GM10266 (cell line): Measurements from ENCODE around the gene RBMS3.

Experiments used
- DNase-seq: peaks from one replicate; pipeline ENCODE4 v3.0.0; 2012; ENCODE audit errors: extremely low spot score
- TF ChIP-seq, protein P1 (sequence below): IDR thresholded peaks from 2 replicates; pipeline ENCODE4 v1.5.1; 2012; ENCODE audit warnings: mild to moderate bottlenecking, low read depth; ENCODE audit not compliant: control insufficient read depth, insufficient read depth; ENCODE audit errors: missing control alignments

The RBMS3 gene

DNA sequence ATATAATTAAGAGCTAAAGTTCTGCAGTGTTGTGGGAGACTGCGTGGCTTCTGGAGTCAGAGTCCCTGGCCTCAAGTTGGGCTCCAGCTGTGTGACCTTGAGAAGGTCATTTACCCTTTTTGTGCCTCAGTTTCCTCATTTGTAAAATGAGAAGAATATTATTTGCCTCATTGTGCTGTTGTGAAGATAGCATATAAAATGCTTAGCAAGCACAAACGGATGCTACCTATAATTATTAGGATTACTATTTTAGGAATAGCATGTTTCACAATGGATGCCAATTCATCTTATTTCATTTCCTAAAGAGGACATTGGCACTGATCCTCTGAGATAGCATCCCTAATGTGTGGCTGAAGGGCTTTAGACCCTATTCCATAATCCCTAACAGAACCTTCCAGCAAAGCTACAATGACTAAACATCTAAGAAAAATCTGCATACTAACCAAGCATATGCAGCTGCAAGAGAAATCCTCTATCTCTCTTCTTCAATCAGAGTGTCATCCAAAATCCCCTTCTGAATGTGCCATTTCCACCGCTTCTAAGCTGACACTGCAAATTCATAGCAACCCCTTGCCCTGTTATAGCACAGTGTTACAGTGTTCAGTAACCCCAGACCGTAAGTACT is 148.3 kb downstream of the RBMS3 start:
- DNase-seq, result no peak
- TF ChIP-seq, protein P1, sequence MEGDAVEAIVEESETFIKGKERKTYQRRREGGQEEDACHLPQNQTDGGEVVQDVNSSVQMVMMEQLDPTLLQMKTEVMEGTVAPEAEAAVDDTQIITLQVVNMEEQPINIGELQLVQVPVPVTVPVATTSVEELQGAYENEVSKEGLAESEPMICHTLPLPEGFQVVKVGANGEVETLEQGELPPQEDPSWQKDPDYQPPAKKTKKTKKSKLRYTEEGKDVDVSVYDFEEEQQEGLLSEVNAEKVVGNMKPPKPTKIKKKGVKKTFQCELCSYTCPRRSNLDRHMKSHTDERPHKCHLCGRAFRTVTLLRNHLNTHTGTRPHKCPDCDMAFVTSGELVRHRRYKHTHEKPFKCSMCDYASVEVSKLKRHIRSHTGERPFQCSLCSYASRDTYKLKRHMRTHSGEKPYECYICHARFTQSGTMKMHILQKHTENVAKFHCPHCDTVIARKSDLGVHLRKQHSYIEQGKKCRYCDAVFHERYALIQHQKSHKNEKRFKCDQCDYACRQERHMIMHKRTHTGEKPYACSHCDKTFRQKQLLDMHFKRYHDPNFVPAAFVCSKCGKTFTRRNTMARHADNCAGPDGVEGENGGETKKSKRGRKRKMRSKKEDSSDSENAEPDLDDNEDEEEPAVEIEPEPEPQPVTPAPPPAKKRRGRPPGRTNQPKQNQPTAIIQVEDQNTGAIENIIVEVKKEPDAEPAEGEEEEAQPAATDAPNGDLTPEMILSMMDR, result no peak

DNA sequence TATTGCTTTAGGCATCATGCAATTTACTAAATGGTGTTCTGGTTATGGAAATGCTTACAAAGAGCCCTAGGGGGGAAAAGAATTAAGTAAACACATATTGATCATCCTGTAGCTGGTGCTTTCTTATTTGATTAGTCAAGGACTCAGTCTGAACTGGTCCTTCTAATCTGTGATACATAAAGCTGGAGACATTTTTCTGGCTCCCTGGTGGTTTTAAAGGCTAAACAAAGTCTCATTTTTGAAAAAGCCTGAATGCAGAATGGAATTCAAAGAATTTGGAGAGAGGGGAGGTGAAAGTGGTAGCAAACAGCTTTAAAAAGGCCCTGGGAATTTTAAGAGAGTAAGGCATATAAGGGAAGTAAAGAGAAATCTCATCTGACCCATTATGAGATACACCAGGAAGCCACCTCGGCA is 149.7 kb downstream of the RBMS3 start:
- TF ChIP-seq, protein P1, result no peak
- DNase-seq, result no peak

DNA sequence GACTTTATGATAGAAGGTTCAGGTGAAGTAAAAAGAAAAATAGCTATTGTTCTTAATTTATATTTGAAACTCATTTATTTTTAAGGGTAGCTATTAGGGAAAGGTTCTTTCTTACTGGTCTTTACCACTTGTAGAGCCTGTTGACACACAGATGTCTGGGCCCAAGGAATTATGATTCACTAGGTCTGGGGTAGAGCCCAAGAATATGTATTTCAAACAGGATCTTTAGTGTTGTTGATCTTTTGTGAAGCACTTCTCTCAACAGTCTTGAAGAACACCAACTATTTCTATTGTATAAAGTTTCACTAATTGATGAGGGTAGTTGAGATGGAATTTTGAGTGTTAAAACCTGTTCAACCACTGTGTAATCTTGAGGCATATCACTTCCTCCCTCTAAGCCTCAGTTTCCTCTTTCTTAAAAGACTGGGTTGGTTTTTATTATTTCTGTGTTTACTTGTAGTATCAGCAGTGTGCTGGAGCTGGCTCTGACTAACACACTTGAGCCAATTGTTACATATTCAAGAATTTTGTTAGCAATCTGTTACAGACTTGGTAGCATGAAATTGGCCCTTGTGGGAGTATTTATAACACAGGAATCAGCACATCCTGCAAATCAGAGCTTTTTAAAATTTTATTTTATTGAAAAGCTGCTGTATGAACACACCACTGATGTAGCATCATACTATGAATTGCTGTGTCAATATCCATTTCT is 155.9 kb downstream of the RBMS3 start:
- no peak for DNase-seq
- TF ChIP-seq, protein P1, result no peak

DNA sequence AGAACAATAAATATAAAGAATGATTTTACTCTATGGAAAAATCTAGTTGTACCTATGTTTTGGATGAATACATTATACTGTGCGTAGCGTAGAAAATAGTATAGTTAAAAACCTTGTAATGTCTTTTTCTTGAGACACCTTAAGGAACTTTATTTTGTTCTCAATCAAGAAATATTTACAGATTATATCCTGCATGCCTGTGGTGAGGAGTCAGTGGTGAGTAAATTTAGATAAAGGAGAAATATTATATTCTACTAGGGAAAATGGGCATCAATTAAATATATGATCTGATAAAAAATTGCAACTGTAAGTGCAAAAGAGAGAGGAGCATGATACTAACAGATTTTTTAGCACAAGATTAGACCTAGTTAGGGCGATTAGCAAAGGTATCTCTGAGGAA is 157.7 kb downstream of the RBMS3 start:
- TF ChIP-seq, protein P1, result no peak
- no peak for DNase-seq

DNA sequence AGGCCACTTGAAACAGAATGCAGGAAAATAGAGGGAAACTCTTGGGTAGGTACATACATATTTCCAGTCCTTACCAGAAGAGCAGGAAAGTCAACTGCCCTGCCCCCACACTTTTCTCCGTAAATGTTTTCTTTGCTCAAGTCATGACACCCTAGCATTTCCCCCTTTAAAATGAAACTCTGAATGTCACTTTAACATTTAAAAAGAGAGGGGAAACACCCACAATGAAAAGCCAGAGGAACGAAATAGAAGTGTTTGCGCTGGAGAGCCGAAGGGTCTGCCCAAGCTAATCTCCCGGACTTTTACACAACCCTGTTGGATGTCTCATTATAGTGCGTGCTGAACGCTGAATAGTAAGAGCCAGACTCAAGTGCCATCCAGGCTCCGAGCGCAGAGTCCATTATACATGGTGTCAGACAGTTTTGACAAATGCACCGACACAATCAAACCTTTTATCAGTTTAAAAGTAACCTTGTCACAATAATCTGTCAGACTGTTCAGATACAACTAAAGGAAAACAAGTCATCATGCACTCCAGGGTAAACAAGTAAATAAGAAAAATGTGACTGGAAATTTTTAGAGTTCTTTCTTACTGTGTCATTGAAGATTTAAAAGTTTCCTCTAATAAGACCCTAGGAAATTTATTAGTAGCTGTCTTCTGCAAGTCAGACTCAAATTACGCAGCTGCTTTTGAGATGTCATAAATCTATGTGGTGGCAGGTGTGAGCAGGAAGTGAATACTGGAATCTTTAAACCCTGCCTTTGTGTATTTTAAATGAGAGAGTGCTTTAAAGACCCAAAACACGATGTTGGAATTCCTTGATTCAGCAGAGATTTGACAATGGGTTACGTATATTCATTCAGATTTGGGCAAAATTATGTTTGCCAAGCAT is 159.8 kb downstream of the RBMS3 start:
- no peak for DNase-seq
- TF ChIP-seq, protein P1, result no peak

DNA sequence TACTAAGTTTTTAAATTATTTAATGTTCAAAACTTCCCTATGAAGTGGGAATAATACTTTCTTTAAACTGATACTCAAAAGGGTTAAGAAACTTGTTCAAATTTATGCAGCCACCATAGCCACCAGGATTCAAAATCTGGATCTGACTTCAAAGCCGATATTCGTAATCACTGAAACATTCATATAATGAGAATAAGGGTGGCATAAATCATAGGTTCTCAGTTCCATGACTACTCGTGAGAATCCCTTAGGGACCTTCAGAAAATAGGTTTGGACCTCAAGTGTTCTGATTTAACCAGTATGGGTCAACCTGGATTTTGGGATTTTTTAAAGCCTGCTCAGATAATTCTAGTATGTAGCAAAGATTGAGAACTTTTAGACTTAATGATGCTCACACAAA is 160.6 kb downstream of the RBMS3 start:
- TF ChIP-seq, protein P1, result no peak
- no peak for DNase-seq
